SK-N-SH treated with all-trans-retinoic acid at 6 μM for 48 hours (cell line): ENCODE results near the gene COL23A1.

Experiments used
- CSDC2 ChIP-seq: fragments of 250-450 bp; sonication (Bioruptor Pico); IDR thresholded peaks from 2 replicates; pipeline ENCODE4 v1.5.0; 2020; ENCODE audit warnings: mild to moderate bottlenecking, moderate library complexity
- ESRRG ChIP-seq: fragments of 250-450 bp; sonication (Bioruptor Pico); IDR thresholded peaks from 2 replicates; pipeline ENCODE4 v1.6.1; 2021; ENCODE audit warnings: mild to moderate bottlenecking
- PPARA ChIP-seq: fragments of 250-450 bp; sonication (Bioruptor Pico); IDR thresholded peaks from 2 replicates; pipeline ENCODE4 v1.5.0; 2020; ENCODE audit warnings: mild to moderate bottlenecking, borderline replicate concordance
- RARB ChIP-seq: fragments of 250-450 bp; sonication (Bioruptor Pico); IDR thresholded peaks from 2 replicates; pipeline ENCODE4 v1.8.0; 2021; ENCODE audit warnings: mild to moderate bottlenecking, moderate library complexity
- TCF4 ChIP-seq: fragments of 250-450 bp; sonication (Bioruptor Pico); IDR thresholded peaks from 2 replicates; pipeline ENCODE4 v1.8.0; 2021; ENCODE audit warnings: mild to moderate bottlenecking, moderate library complexity, borderline replicate concordance
- TSHZ2 ChIP-seq: fragments of 250-450 bp; sonication (Bioruptor Pico); IDR thresholded peaks from 2 replicates; pipeline ENCODE4 v1.5.0; 2020; ENCODE audit warnings: mild to moderate bottlenecking, moderate library complexity
- ZC3H10 ChIP-seq: fragments of 250-450 bp; sonication (Bioruptor Pico); IDR thresholded peaks from 2 replicates; pipeline ENCODE4 v1.5.1; 2021; ENCODE audit warnings: mild to moderate bottlenecking, moderate library complexity
- ZFP30 ChIP-seq: fragments of 450-650 bp; formaldehyde crosslinking; IDR thresholded peaks from 2 replicates; pipeline ENCODE4 v1.5.0; 2022; ENCODE audit warnings: mild to moderate bottlenecking, moderate library complexity
- ZNF565 ChIP-seq: fragments of 450-650 bp; formaldehyde crosslinking; conservative IDR thresholded peaks from 2 replicates; pipeline ENCODE4 v1.5.0; 2020; ENCODE audit warnings: low read depth, mild to moderate bottlenecking, moderate library complexity
- TF ChIP-seq, protein P1 (sequence below): fragments of 250-450 bp; sonication (Bioruptor Pico); IDR thresholded peaks from 2 replicates; pipeline ENCODE4 v1.8.0; 2020; ENCODE audit warnings: mild to moderate bottlenecking, moderate library complexity, borderline replicate concordance
- TF ChIP-seq, protein P2 (sequence below): fragments of 250-450 bp; sonication (Bioruptor Pico); IDR thresholded peaks from 2 replicates; pipeline ENCODE4 v1.5.1; 2020; ENCODE audit warnings: low read depth, mild to moderate bottlenecking, moderate library complexity

GRCh38 chr5:178519155-178519554, 71.0 kb downstream of the COL23A1 start:
- TF ChIP-seq RARB (CRISPR knock-in tag) = no peak
- TF ChIP-seq TSHZ2 (CRISPR knock-in tag) = no peak
- no peak for TF ChIP-seq ESRRG (CRISPR knock-in tag)
- TF ChIP-seq ZNF565 (CRISPR knock-in tag) = no peak
- no peak for TF ChIP-seq CSDC2
- TF ChIP-seq, protein P1, sequence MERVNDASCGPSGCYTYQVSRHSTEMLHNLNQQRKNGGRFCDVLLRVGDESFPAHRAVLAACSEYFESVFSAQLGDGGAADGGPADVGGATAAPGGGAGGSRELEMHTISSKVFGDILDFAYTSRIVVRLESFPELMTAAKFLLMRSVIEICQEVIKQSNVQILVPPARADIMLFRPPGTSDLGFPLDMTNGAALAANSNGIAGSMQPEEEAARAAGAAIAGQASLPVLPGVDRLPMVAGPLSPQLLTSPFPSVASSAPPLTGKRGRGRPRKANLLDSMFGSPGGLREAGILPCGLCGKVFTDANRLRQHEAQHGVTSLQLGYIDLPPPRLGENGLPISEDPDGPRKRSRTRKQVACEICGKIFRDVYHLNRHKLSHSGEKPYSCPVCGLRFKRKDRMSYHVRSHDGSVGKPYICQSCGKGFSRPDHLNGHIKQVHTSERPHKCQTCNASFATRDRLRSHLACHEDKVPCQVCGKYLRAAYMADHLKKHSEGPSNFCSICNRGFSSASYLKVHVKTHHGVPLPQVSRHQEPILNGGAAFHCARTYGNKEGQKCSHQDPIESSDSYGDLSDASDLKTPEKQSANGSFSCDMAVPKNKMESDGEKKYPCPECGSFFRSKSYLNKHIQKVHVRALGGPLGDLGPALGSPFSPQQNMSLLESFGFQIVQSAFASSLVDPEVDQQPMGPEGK (CRISPR knock-in tag) = no peak
- no peak for TF ChIP-seq ZFP30
- TF ChIP-seq, protein P2, sequence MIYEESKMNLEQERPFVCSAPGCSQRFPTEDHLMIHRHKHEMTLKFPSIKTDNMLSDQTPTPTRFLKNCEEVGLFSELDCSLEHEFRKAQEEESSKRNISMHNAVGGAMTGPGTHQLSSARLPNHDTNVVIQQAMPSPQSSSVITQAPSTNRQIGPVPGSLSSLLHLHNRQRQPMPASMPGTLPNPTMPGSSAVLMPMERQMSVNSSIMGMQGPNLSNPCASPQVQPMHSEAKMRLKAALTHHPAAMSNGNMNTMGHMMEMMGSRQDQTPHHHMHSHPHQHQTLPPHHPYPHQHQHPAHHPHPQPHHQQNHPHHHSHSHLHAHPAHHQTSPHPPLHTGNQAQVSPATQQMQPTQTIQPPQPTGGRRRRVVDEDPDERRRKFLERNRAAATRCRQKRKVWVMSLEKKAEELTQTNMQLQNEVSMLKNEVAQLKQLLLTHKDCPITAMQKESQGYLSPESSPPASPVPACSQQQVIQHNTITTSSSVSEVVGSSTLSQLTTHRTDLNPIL (CRISPR knock-in tag) = no peak
- no peak for TF ChIP-seq ZC3H10
- TF ChIP-seq TCF4 (CRISPR knock-in tag) = no peak
- TF ChIP-seq PPARA (CRISPR knock-in tag) = no peak
